NB4 (cell line): Measurements from ENCODE around the gene STN1.

ENCODE experiments used
- CTCF ChIP-seq: IDR thresholded peaks from one replicate; pipeline ENCODE4 v1.5.1; 2012; ENCODE audit warnings: low read depth, low read length
- POLR2A ChIP-seq: IDR thresholded peaks from 2 replicates; pipeline ENCODE4 v1.6.1; 2011; ENCODE audit warnings: mild to moderate bottlenecking; ENCODE audit not compliant: insufficient read length; ENCODE audit errors: extremely low read depth

- no peak for TF ChIP-seq POLR2A
- TF ChIP-seq CTCF = no peak
Observed at GRCh38 chr10:103932271-103932670, 14.3 kb upstream of the STN1 start.
